ENCODE results near the gene OAT.

The OAT gene

DNA sequence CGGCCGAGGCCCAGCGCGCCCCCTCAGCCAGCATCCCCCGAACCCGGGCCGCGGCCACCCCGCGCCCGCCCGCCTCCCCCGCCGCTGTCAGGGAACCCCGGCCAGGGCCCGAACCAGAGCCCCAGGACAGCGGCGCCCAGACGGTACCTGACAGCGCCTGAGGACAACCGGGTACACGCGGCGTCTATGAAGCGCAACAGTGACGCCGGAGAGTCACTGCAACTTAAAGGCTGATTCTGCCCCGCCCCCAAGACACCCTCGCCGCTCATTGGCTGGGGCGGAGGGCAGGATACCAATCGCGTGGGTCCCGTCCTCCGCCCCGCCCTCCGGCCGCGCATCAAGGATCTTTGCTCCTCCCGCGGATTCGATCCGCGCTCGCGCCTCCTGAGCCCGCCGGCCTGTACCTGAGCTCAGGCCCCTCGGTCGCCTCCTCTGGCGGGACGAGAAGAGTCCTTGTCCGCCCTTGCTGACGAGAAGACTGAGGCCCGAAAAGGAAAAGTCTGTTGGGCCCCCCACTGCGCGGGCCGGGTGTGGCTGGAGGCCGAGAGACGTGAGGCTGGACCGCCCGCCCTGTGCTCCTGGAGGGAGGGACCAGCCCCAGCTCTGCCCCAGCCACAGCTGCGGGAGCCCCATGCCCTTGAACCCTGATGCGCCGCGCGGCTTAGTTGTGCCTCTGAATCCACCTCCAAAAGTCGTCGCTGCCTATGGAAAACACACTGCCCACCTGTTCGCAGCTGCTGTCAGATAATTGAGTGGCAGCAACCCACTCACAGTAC, at the start of gene OAT:
Gene OAT, minus strand, starts transcription at position 198 of the 776 bp plus-strand sequence. CDS start 6,752 bp downstream, outside the sequence.
- DNase-seq (ENCODE audit: low read depth in 2 of 2): peak; percentile 94 to 95

DNA sequence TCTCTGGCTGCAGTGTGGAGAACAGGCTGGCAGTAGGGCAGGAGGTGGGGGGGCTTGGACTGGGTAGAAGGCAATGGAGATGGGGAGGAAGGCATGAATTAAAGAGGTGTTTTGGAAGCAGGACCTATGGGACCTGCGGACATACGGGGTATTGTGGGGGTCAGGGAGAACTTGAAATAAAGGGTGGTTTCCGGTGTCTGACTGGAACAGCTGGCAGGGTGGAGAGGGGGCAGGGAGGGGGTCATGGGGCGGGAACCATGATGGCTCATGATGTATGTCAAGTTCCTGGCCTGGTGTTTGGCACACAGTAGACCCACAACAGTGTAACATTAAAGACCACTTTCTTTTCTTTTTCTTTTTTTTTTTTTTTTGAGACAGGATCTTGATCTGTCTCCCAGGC, 48.4 kb upstream of the OAT start:
- DNase-seq (ENCODE audit: low read depth in 2 of 2): no peak

DNA sequence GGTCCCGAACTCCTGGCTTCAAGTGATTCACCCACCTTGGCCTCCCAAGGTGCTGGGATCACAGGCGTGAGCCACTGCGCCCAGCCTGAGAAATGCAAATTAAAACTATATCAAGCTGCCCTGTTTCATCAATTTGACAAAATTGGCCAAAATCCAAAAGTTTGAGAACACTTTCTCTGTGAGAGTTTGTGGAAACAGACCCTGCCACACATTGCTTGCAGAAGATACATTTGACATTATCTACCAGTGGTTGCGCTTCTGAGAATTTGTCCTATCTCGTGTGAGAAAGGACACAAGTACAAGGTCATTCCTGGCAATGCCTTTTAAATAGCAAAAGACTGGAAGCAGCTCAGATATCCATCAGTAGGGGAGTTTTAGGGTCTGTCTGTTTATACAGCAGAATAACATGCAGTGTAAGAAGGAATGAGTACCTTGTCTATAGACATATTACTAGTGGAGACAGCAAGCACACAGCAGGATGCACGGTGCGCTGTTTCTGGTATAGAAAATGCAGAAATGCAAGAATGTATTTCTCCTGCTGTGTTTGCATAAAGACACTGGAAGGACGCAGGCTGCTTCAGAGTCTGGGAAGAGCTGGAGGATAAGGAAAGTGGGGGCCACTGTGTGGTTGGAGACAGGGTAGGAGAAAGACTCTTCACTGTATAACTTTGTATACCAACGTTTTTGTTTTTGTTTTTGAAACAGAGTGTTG, 47.2 kb upstream of the OAT start:
- no peak for DNase-seq (ENCODE audit: low read depth in 2 of 2)

DNA sequence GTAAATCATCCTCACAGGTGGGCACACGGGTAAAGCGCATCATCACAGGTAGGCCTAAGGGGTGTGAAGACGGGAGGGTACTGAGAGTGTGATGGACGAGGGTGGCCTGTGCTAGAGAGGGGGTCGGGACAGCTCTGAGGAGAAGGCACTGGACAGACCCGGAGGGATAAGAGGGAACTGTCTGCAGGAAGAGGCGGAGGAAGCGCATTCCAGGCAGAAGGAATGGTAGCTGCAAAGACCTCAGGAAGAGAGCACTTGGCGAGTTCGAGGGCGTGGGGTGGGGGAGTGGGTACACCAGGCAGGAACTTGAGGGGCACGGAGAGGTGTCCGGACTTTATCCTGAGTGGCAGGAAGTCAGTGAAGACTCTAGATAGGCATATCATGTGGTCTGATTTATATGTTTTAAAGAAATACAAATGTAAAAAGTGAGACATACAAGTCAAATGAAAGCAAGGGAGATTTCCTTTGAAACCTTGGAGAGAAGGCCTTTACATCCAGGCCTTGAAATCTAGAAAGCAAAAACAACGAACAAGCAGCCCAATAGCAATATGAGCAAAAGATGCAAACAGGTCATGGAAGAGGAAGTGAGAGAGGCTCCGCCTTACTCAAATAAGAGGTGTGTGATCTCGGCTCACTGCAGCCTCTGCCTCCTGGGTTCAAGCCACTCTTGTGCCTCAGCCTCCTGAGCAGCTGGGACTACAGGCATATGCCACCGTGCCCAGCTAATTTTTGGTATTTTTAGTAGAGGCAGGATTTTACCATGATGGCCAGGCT, 46.5 kb upstream of the OAT start:
- no peak for DNase-seq (ENCODE audit: low read depth in 2 of 2)

DNA sequence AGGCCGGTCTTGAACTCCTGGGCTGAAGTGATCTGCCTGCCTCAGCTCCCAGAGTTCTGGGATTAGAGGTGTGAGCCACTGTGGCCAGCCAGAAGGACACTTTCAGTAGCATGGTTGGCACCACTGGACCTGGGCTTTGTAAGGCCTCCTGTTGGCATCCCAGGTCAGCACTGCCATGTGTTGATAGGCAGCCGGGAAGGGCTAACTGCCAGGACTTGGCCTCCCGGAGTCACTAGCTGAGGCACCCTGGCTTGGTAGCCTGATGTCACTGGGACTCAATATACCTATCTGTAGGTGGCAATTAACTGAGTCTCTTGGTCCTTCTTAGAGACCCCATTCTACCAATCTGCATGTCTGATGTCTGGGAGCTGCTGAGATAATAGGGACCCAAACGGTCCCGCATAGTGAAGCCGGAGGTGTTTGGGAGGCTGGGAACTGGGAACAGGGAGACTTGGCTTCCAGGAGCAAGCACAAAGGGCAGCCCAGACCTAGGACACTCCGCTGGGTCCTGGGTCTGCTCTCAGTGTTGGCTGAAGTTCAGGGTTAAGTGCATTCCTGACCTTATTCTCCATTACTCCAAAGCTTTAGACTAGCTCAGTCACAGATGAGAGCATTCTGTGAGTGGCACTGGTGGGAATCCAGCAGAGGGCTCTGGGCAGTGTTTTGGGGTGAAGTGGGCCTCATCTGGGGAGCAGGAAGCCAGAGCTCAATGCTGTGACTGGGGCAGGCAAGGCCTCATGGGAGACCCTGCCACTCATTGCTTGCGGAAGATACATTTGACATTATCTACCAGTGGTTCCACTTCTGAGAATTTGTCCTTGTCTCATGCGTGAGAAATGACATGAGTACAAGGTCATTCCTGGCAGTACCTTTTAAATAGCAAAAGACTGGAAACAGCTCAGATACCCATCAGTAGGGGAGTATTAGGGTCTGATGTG, 45.6 kb upstream of the OAT start:
- no peak for DNase-seq (ENCODE audit: low read depth in 2 of 2)

DNA sequence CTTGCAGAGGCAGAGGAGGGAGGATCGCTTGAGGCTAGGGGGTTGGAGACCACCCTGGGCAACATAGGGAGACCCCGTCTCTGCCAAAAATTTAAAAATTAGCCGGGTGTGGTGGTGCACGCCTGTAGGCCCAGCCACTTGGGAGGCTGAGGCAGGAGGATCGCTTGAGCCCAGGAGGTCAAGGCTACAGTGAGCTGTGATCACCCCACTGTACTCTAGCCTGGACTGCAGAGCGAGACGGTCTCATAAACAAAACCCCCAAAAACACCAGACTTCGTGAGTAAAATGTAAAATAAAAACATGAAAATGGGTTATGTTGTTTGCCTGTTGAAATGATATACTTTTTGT, 43.6 kb upstream of the OAT start:
- DNase-seq (ENCODE audit: low read depth in 2 of 2): no peak

DNA sequence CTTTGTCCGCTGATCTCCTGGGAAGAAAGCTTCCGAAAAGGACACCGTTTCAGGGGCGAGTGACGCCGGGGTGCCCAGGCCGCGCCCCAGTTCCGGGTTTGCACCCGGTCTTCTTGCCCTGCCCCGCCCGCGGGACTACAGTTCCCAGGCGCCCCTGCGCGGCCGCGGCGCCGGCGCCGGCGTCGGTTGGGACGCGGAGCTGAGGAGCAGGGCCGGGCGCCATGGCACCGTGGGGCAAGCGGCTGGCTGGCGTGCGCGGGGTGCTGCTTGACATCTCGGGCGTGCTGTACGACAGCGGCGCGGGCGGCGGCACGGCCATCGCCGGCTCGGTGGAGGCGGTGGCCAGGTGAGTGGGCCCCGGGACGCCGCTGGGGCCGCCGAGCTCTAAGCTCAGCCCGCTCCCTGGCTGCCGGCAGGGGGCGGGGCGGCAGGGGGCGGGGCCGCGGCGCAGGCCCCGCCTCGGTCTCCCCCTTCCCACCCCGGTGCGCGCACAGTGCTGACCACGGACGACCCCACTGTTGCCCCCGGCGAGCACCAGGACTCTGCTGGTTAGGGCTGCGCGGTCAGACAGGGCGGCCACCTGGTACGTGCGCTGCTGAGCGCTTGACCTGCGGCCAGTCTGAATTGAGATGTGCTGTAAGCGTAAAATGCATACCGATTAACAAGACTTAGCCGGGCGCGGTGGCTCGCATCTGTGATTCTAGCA, 43.1 kb upstream of the OAT start, which contains the start of gene LHPP:
Gene LHPP, plus strand, starts transcription at position 182 of the 706 bp plus-strand sequence. Its CDS starts 40 bp downstream, at position 222.
- peak; percentile 74 to 85 for DNase-seq (ENCODE audit: low read depth in 2 of 2)

DNA sequence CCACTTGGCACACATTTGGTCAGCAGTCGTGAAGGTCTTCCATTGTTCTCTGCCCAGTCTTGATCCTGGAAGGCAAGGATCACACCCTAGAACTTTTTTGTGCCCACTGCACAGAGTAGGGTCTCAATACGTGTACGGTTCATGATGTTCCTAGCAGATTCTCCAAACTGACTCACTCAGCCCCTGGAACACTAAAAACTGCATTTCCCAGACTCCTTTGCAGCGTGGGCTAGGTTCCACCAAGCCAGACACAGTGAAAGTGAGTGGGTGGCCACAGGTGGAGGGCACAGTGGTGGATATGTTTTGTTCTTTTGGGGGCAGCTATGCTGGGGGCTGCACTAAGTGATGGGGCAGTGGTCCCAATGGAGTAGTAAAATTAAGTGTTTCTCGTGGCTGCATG, 41.4 kb upstream of the OAT start:
- DNase-seq (ENCODE audit: low read depth in 2 of 2): no peak

DNA sequence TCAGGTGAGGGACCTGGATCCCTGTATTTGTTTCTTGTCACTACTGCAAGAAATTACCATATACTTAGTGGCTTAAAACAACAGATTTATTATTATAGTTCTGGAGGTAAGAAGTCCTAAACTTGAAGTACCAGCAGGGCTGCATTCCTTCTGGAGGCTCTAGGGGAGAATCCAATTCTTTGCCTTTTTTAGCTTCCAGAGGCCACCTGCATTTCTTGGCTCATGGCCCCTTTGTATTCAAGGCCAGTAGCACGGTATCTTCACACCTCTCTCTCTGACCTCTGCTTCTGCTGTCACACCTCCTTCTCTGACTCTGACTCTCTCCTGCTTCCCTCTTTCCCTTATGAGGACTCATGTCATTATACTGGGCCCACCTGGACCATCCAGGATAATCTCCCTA, 40.7 kb upstream of the OAT start:
- no peak for DNase-seq (ENCODE audit: low read depth in 2 of 2)

DNA sequence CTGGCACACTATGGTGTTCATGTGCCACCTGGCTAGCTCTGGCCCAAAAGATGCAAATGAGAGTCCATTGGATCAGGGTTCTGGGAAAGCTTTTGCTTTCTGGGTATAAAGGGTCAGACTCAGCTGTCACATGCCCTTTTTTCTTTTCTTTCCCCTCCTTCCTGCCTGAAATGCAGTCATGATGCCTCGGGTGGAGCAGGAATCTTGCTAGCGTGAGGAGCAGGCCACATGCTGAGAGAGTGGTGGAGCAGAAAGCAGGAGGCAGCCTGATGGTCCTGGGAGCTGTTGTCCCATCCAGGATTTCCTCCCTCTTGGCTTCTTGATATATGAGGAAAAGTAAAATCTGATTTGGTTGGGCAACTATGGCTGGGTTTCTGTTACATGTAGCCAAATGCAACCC, 40.2 kb upstream of the OAT start:
- DNase-seq (ENCODE audit: low read depth in 2 of 2): no peak

DNA sequence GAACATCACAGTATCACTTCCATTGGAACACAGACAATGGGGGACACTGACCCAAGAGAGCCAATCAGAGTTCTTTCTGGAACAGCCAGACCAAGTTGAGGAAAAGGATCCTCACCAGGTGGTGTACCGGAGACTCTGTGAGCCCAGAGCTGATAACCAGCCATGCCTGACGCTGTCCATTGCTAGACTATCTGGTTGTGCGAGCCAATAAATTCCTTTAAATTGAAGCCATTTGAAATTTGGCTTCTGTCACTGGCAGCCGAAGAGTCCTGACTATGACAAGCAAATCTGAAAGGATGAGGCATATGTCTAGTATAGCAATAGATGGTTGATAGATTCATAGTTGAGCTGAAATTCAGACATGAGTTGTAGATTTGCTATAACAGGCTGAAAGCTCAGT, 39.8 kb upstream of the OAT start:
- no peak for DNase-seq (ENCODE audit: low read depth in 2 of 2)

DNA sequence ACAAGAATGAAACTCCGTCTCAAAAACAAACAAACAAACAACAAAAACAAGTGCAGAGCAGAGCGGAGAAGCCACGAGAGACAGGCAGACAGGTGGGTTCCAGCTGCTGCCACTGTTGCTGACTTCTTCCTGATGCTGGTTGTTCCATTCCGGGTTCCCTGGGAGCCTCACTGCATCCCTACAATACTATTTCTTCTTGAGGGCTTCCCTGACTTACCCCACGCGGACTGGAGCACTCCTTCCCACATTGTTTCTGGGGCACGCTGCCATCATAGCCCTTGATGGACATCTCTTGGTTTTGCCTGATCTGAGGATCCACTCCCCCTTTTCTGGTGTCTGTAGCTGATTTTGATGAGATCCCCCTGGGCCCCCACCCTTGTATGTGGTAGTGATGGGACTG, 36.7 kb upstream of the OAT start:
- no peak for DNase-seq (ENCODE audit: low read depth in 2 of 2)

DNA sequence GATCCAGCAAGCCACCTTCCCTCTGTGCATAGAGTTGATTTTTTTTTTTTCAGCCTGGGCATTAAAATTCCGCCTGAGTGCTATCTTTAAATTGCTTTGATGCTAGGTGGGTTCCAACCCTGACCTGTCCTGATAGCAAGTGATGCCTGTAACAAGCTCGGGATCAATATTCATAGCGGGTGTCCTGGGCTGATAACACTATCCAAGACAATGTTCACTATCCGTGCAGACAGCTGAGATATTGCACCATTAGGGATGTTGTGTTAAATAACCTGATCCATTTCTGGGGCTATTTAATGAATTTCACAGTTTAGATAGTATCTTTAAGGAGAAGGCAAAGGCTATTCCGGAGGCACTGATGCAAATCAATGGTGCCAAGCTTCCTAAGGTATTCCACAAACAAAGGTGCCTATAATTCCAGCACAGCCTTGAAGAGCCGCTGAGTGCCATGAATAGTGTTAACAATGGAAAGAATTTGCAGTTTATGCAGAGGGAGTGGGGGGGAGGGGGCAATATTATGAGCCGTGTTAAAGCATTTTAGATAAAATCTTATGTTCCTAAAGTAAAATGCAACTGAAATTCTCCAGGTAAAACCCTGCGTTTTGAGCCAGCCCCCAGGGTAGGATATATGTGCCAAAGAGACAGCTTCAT, 35.4 kb upstream of the OAT start:
- DNase-seq (ENCODE audit: low read depth in 2 of 2): no peak

DNA sequence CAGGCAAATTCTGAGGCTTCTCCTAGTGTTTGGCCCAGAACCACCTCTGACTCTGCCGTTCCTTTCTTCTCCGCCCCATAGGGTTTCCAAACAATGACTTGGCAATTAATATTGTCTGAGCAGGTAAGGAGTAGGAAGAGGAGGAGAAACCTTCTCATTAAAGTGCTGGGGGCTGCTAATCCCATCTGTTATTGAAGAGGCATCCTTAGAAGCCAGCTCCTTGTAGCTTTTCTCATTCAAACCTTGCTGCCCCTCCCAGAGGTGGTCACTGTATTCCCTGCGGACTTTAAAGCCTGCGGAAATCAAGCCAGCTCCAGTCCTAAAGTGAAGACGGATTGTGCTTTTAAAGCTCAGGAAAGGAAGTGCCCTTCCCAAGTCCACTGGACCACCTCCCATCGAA, 32.6 kb upstream of the OAT start:
- no peak for DNase-seq (ENCODE audit: low read depth in 2 of 2)

DNA sequence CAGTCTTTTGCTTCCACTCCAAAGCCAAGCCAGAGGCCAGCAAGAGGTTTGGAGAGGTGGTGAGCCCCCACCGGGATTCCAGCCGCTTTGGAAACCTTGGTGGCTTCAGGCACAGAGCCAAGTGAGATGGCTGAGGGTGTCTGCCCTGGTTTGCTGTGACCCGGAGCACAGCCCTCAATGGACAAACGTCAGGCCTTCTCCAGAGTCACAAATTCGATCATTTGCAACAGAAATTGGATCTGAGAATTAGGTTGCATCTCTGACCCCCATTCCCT, 32.0 kb upstream of the OAT start:
- no peak for DNase-seq (ENCODE audit: low read depth in 2 of 2)

DNA sequence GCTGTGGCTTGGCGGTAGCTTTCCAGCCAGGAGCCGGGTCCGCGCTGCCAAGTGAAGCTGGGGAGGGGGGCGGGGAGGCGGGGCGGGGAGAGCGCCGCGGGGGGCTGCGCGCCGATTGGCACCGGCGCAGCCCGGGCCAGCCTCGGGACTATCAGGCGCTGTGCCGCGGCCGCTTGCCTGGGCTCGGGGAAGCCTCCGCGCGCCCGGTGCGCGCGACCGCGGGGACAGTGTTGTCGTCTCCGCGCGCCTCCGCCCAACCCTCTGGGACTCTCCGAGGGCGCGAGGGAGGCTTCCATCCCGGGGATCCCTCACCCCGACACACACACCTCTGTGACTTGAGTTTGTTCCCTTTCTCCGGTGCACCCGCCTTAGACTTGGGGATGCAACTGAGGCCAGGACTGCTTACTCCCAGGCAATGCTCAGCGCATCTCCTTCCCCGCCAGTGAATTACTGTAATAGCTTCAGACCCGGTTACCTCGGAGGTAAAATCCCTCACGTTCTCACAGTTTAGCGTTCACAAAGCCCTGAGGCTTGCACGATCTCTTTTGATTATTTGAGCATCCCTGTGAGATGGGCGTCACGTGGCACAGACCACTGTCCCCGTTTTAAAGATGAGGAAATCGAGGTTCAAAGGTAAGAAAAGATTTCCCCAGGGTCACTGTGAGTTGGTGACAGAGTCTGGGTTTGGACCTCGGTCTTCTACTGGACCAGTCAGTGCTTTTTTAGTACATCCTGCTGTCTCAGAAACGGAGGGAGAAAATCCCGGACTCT, 31.5 kb upstream of the OAT start, which contains the start of gene NKX1-2:
Gene NKX1-2, minus strand, starts transcription at position 24 of the 771 bp plus-strand sequence. CDS start 92 bp downstream, outside the sequence.
- no peak for DNase-seq (ENCODE audit: low read depth in 2 of 2)

DNA sequence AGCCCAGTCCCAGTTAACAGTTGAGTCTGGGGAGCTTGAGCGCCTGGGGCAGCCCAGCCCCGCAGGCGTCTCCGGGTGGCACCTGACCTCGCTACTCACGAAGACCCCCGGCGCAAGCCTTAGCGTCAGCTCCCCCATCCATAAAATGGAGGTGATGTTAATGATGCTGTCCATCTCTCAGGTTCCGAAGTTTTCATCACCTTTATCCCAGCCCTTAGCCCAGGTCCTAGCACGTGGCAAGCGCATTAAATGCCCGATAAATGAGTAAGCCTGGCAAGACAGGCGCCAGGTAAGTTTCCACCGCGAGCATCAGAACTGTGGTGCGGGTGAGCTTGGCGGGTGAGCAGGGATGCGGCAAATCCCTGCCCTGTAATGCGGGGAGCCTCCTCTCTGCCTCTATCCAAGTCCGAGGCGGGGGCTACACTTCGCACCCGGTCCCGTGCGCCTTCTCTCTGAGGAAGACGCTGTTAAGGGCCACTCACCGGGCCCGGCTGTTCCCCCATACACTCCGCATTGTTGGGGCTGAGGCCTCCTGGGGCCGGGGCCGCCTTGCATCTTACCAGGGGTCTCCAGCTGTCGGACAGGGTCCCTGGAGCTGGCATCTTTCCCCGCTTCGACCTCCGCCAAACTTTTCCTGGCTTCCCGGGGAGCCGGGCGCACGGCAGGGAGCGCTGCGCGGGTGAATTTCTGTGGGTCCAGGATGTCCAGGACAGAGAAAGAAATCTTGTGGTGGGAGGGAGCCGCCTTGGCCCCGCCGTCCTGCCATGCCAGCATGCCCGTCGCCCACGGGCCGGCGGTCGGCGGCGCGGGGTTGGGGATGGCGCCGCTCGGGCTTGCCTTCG, 30.7 kb upstream of the OAT start:
- DNase-seq (ENCODE audit: low read depth in 2 of 2): no peak

DNA sequence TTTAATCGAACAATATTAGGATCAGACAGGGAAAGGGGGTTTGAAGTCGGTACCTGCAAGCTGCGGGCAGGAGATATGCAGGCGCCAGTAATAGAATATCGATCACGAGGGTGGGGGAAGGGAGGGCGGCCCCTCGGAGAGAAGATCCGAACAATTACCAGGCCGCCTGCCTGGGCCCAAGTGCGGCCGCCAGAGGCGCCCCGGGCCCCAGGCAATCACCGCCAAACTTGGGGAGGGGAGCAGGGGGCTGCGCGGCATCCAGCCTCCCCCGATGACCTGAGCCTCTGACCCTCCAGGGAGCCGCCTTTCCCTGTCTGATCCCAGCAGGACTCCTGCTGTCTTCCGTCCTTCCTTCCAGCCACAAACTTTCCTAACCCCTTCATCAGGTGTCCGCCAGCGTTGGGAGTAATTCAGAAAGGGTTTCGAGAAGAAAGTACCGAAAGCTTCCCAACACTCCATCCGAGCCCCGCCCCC, 30.0 kb upstream of the OAT start:
- DNase-seq (ENCODE audit: low read depth in 2 of 2): no peak
